AG10803 (cell line): Measurements from ENCODE around the gene SLCO3A1.

Source experiments
- DNase-seq: peaks from one replicate; pipeline ENCODE4 v3.0.0; 2010; ENCODE audit warnings: low read depth
- H3K4me3 ChIP-seq: 2 replicates; pipeline ENCODE4 v1.5.1; 2011; ENCODE audit warnings: mild to moderate bottlenecking, low read length, control low read depth
- TF ChIP-seq, protein P1 (sequence below): conservative IDR thresholded peaks from 2 replicates; pipeline ENCODE4 v1.5.1; 2011; ENCODE audit warnings: mild to moderate bottlenecking, low read length, control low read depth, inconsistent platforms

SLCO3A1 gene

DNA sequence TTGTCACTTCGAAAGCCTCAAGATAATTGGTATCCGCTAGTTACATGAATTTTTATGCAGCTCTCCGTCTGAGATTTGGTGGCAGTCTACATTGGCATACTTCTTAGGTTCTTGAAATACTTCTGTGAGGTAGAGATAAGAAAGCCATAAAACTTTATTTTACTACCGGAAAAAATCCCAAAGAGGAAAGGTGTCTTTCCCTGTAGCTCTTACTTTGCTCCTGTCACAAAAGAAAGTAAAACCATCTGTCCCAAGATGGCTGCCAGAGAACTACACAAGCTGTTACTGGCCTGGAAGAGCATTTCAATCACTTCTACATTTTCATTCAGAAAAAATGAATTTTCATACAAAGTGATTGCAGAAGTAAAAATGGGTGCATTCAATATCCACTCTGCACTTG lies 325.4 kb downstream of the SLCO3A1 start:
- DNase-seq = no peak
- TF ChIP-seq, protein P1, sequence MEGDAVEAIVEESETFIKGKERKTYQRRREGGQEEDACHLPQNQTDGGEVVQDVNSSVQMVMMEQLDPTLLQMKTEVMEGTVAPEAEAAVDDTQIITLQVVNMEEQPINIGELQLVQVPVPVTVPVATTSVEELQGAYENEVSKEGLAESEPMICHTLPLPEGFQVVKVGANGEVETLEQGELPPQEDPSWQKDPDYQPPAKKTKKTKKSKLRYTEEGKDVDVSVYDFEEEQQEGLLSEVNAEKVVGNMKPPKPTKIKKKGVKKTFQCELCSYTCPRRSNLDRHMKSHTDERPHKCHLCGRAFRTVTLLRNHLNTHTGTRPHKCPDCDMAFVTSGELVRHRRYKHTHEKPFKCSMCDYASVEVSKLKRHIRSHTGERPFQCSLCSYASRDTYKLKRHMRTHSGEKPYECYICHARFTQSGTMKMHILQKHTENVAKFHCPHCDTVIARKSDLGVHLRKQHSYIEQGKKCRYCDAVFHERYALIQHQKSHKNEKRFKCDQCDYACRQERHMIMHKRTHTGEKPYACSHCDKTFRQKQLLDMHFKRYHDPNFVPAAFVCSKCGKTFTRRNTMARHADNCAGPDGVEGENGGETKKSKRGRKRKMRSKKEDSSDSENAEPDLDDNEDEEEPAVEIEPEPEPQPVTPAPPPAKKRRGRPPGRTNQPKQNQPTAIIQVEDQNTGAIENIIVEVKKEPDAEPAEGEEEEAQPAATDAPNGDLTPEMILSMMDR = no peak
- H3K4me3 ChIP-seq = no peak overlapping the region

DNA sequence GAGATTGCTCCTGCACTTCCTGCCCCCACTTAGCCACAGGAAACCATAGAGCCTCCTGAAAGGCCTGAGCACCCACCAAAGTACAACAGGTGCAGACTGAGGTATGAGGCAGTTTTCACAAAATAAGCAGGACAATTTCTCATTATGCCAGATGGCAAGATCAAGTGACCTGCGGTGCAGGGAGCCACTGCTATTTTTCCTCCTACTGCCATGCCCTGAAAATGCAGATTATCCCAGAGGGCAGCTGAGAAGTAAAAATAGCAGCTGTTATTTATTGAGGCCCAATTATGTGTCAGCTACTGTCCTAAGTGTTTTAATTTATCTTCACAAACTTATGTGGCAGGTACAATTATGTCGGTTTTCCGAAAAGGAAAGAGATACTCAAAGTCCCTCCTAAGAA lies 330.6 kb downstream of the SLCO3A1 start:
- no peak overlapping the region for H3K4me3 ChIP-seq
- TF ChIP-seq, protein P1 = no peak
- DNase-seq = no peak

GRCh38 chr15:92184679-92185230 lies 331.2 kb downstream of the SLCO3A1 start:
- TF ChIP-seq, protein P1 = no peak
- DNase-seq = no peak
- H3K4me3 ChIP-seq = no peak overlapping the region

GRCh38 chr15:92187975-92188374 lies 334.5 kb downstream of the SLCO3A1 start:
- TF ChIP-seq, protein P1 = no peak
- no peak overlapping the region for H3K4me3 ChIP-seq
- DNase-seq = no peak

- TF ChIP-seq, protein P1 = no peak
- H3K4me3 ChIP-seq = no peak overlapping the region
- no peak for DNase-seq
Observed at GRCh38 chr15:92189166-92189565, 335.7 kb downstream of the SLCO3A1 start.

DNA sequence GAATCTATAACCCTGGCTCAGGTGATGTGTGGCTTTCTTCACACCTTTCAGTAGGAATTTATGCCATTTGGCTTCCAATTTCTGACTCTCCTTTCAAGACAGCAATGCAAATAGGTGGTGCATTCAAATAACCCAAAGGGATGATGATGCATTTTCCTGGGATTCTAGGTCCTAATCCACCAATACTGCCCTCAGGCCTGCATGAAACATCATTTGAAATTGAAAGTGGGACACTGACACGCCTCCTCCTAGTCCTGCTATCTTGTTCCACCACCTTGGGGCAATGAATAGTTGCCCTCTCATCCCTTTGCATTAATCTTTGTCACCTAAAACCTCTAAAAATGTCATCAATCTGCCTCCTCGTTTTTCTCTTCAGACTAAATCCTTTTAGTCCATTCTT lies 341.7 kb downstream of the SLCO3A1 start:
- DNase-seq = no peak
- TF ChIP-seq, protein P1 = no peak
- H3K4me3 ChIP-seq = no peak overlapping the region

GRCh38 chr15:92196342-92196741 lies 342.8 kb downstream of the SLCO3A1 start:
- no peak for DNase-seq
- no peak overlapping the region for H3K4me3 ChIP-seq
- TF ChIP-seq, protein P1 = no peak
